MCF 10A (cell line): Measurements from ENCODE around the gene SMARCE1. TPM values are rescaled to one million over a fixed set of nuclear protein-coding genes. Genes with fewer than 3 reads are reported as not detected.

Experiments used
- BruUV-seq: library from RNA; stranded (reverse); fragments of 400-500 nt; replicated peaks from 2 replicates; lab custom pipeline; 2021; lab: Mats Ljungman, UMichigan
- CTCF ChIA-PET: fragments of 300-600 bp; sonication (Branson Sonifier 250); formaldehyde crosslinking; extraction: SDS; loops from one replicate; lab custom pipeline; 2021; ENCODE audit warnings: antibody characterized with exemption, inconsistent platforms; lab: Yijun Ruan, JAX
- POLR2A ChIA-PET: fragments of 300-600, 350-650 bp; sonication (Branson Sonifier 250); formaldehyde crosslinking; extraction: SDS; loops from one replicate; lab custom pipeline; 2020; ENCODE audit warnings: antibody characterized with exemption, inconsistent platforms; lab: Yijun Ruan, JAX
- DNase-seq: peaks from one replicate; pipeline ENCODE4 v3.0.0-alpha.2; 2018; ENCODE audit not compliant: unreplicated experiment
- H3K27ac Mint-ChIP-seq: one replicate; pipeline ENCODE4 v1.8.0; 2022; ENCODE audit warnings: mild to moderate bottlenecking, low read depth, mixed read lengths; ENCODE audit not compliant: unreplicated experiment
- H3K27me3 Mint-ChIP-seq: one replicate; pipeline ENCODE4 v1.8.0; 2022; ENCODE audit warnings: mixed read lengths; ENCODE audit not compliant: insufficient read depth, unreplicated experiment
- H3K36me3 Mint-ChIP-seq: one replicate; pipeline ENCODE4 v1.8.0; 2022; ENCODE audit warnings: mild to moderate bottlenecking, moderate library complexity, mixed read lengths; ENCODE audit not compliant: insufficient read depth, unreplicated experiment
- H3K4me1 Mint-ChIP-seq: one replicate; pipeline ENCODE4 v1.8.0; 2022; ENCODE audit warnings: mixed read lengths; ENCODE audit not compliant: insufficient read depth, unreplicated experiment
- H3K4me3 Mint-ChIP-seq: one replicate; pipeline ENCODE4 v1.8.0; 2022; ENCODE audit warnings: mild to moderate bottlenecking, moderate library complexity, mixed read lengths; ENCODE audit not compliant: unreplicated experiment
- H3K9me3 Mint-ChIP-seq: one replicate; pipeline ENCODE4 v1.8.0; 2022; ENCODE audit warnings: mixed read lengths; ENCODE audit not compliant: unreplicated experiment
- intact Hi-C: fragments of 100-400 bp; cut with micrococcal nuclease; formaldehyde crosslinking; loops from 2 replicates; pipeline ENCODE4 v1.14.1; 2022
- total RNA-seq: library from RNA; stranded (reverse); gene quantifications from 2 replicates; pipeline ENCODE4 v1.2.3, GENCODE V29; 2022
- TF ChIP-seq, protein P1 (sequence below): fragments of 200-600 bp; IDR thresholded peaks from one replicate; pipeline ENCODE4 v1.8.0; 2022; ENCODE audit warnings: antibody characterized with exemption, mild to moderate bottlenecking; ENCODE audit not compliant: unreplicated experiment

Gene SMARCE1
- total RNA-seq, 1 experiment from 2014 or later: 128 TPM

DNA sequence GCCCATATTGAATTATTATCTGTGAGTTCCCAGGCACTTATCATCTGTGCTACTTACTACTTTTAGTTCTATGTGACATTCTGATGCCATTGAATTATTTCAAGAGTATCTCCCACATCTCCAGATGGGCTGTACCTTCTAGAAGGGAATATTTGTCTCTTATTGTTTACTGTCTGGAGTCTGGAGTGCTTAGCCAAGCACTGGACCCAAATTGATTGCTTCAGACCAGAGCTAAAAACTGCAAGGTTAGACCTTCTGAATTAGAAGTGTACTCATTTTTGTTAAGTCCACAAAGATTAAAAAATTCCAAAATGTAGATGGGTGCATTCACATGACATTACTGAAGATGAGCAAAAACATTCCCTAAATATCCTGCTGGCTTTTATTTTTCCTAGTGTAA is 33.4 kb upstream of the SMARCE1 start:
- Mint-ChIP-seq H3K4me3 (no peak overlapping the region), H3K4me1 (peaks cover 6% of the 10 kb centered on the region), H3K27ac (no peak overlapping the region), H3K9me3 (no peaks in the 10 kb centered on the region), H3K36me3 (no peaks in the 10 kb centered on the region), H3K27me3 (peaks cover 65% of the 10 kb centered on the region)
- BruUV-seq: no TSS peak
- POLR2A ChIA-PET: interaction anchor here (1.0 to 2.6 kb wide), 2 partner anchors 15 to 33 kb away, joined by 3 to 6 read pairs; partner anchors contain the start of gene SMARCE1
- CTCF ChIA-PET: no interaction called here
- DNase-seq: no peak
- intact Hi-C loops: no loop called here
- TF ChIP-seq, protein P1, sequence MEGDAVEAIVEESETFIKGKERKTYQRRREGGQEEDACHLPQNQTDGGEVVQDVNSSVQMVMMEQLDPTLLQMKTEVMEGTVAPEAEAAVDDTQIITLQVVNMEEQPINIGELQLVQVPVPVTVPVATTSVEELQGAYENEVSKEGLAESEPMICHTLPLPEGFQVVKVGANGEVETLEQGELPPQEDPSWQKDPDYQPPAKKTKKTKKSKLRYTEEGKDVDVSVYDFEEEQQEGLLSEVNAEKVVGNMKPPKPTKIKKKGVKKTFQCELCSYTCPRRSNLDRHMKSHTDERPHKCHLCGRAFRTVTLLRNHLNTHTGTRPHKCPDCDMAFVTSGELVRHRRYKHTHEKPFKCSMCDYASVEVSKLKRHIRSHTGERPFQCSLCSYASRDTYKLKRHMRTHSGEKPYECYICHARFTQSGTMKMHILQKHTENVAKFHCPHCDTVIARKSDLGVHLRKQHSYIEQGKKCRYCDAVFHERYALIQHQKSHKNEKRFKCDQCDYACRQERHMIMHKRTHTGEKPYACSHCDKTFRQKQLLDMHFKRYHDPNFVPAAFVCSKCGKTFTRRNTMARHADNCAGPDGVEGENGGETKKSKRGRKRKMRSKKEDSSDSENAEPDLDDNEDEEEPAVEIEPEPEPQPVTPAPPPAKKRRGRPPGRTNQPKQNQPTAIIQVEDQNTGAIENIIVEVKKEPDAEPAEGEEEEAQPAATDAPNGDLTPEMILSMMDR: no peak

DNA sequence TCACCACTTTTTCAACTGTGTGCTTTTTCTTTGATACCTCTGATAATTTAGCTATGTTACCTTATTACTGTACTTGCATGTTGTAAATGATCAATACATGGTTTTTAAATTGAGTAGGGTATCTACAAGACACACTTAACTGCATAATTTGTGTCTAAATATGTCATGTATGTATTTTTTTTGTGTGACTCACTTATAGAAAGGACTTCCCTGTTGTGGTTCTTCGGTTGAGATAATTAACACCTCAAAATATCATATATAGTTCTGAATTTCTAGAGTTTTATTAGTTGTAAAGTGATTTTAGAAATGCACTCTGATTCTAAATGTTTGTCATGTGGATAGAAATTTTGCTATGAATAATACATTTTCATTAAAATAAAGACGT is 31.9 kb upstream of the SMARCE1 start:
- intact Hi-C loops: no loop called here
- CTCF ChIA-PET: interaction anchor here (0.6 to 2.0 kb wide), 2 partner anchors 9 to 13 kb away, joined by 3 to 5 read pairs; no protein-coding TSS in a partner anchor
- no TSS peak for BruUV-seq
- no peaks in the 10 kb centered on the region for H3K9me3 Mint-ChIP-seq
- POLR2A ChIA-PET: interaction anchor here (0.7 to 1.0 kb wide), 2 partner anchors 48 to 630 kb away, joined by 3 to 4 read pairs; no protein-coding TSS in a partner anchor
- DNase-seq: no peak
- no peak overlapping the region for H3K27ac Mint-ChIP-seq
- H3K4me1 Mint-ChIP-seq: peaks cover 6% of the 10 kb centered on the region
- TF ChIP-seq, protein P1: no peak
- H3K36me3 Mint-ChIP-seq: no peaks in the 10 kb centered on the region
- no peak overlapping the region for H3K4me3 Mint-ChIP-seq
- peaks cover 80% of the 10 kb centered on the region for H3K27me3 Mint-ChIP-seq

DNA sequence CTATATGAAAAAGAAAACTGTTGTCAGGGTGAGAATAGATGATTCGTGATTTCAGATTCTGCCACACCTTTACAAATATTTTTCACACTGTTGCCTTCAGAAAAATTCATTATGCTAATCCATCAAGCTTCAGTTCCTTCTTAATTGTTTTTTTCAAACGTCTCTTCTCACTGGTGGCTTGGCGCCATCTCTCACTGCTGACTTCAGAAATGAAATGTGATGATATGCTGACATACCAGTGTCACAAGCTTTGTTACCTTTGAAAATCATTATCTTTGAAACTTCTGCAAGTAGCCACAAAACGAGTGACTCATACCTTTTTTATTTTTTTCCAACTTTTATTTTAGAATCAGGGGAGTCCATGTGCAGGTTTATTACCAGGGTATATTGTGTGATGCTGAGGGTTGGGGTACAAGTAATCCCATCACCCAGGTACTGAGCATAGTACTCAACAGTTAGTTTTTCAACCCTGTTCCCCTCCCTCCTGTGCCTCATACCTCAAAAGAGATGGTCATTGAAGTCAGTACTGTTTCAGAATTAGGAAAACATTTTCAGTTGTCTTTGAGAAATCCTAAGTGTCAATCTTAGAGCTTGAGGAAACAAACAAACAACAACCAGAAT is 31.4 kb upstream of the SMARCE1 start:
- peaks cover 6% of the 10 kb centered on the region for H3K4me1 Mint-ChIP-seq
- H3K27me3 Mint-ChIP-seq: peaks cover 85% of the 10 kb centered on the region
- DNase-seq: no peak
- CTCF ChIA-PET: interaction anchor here (0.6 to 2.0 kb wide), 3 partner anchors 10 to 271 kb away, joined by 3 to 5 read pairs (median 3); no protein-coding TSS in a partner anchor
- no TSS peak for BruUV-seq
- POLR2A ChIA-PET: interaction anchor here (0.7 to 2.4 kb wide), 3 partner anchors 32 to 629 kb away, joined by 3 to 6 read pairs (median 4); partner anchors contain the start of gene SMARCE1
- intact Hi-C loops: no loop called here
- no peak overlapping the region for H3K4me3 Mint-ChIP-seq
- no peaks in the 10 kb centered on the region for H3K9me3 Mint-ChIP-seq
- TF ChIP-seq, protein P1: no peak
- no peaks in the 10 kb centered on the region for H3K36me3 Mint-ChIP-seq
- H3K27ac Mint-ChIP-seq: no peak overlapping the region

DNA sequence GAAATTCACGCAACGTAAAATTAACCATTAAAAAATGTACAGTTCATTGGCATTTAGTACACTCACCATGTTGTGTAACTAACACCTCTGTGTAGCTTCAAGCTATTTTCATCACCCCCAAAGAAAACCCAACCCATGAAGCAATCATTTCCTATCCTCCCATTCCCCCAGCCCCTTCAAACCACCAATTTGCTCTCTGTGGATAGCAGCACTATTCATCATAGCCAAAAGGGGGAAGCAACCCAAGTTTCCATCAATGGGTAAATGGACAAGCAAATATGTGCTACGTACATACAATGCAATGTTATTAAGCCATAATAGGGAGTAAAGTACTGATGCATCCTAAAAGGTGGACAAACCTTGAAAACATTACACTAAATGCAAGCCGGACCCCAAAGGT is 28.3 kb upstream of the SMARCE1 start:
- BruUV-seq: no TSS peak

More for the DNA sequence above, 28.3 kb upstream of the SMARCE1 start:
- peaks cover 81% of the 10 kb centered on the region for H3K27me3 Mint-ChIP-seq
- H3K36me3 Mint-ChIP-seq: no peaks in the 10 kb centered on the region
- POLR2A ChIA-PET: no interaction called here
- H3K4me3 Mint-ChIP-seq: no peak overlapping the region
- TF ChIP-seq, protein P1: no peak
- H3K9me3 Mint-ChIP-seq: no peaks in the 10 kb centered on the region
- no peak overlapping the region for H3K27ac Mint-ChIP-seq
- intact Hi-C loops: no loop called here
- peaks cover 6% of the 10 kb centered on the region for H3K4me1 Mint-ChIP-seq
- DNase-seq: no peak
- CTCF ChIA-PET: no interaction called here
